HG02973 (cell line): ENCODE measurements around the gene OR2AG1.
"Not testable (repeated sequence)": the region's sequence is repeated elsewhere in the genome, so short reads cannot be mapped to it uniquely, and the experiment has no call there.

Source experiments
- ATAC-seq: cut with Tn5 transposase; IDR thresholded peaks from one replicate; pipeline ENCODE4 v1.9.1; 2021; ENCODE audit warnings: moderate library complexity; ENCODE audit not compliant: unreplicated experiment

The OR2AG1 gene

GRCh38 chr11:6790546-6790945 lies 7.7 kb downstream of the OR2AG1 start:
- ATAC-seq, result no peak

- ATAC-seq, result no peak
These were observed 11.8 kb downstream of the OR2AG1 start for GRCh38 chr11:6794639-6795038.

DNA sequence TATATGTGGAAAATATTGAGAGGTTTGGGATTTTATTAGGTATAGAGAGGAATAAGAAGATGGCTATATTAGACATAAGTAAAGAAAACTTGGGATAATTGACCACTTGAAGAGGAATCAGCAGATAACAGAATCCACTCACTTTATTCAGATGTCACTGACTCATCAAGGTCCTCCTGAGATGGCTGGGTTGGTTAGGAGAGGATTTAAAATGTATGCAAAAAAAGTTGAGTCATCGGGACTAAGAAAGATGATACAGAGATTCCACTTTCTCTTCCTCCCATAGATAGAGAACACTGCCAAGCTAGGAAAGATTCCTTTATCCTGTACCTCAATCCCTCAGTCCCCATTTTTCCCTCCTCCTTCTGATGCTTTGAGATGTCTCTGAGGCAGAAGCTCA lies 16.6 kb downstream of the OR2AG1 start, which contains the start of gene OR6A2:
OR6A2 (minus strand) TSS at position 288 of the 400 bp plus-strand sequence. CDS start 3,981 bp downstream, outside the sequence.
- no peak for ATAC-seq

- not testable (repeated sequence) for ATAC-seq
These were observed 18.3 kb downstream of the OR2AG1 start for GRCh38 chr11:6801075-6801474.

DNA sequence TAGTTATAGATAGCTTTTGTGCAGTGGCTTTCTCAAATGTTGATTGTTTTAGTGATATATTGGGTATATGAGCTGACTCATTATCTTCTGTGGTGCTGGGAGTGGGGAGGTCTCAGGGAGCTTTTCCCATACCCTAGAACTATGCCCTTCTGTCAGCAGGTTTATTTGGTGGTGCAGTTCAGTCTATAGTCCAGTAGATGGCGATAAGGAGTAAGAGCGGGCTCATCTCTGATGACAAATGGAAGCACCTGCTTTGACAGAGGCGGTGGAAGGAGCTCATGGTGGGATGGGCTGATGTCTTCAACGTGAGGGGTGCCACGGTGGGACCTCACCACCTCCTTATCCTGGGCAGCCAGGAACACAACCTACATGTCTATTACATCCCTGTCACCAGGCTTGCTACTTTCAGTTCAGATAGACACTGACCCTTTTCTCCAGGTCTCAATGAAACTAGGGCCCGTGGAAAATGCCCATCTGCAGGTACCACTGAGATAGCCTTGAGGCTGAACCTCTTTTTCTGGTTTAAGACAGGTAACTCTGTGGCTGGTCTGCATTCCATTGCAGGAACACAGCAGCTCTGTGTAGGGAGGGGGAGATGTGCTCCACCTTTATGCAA lies 29.7 kb downstream of the OR2AG1 start:
- no peak for ATAC-seq

DNA sequence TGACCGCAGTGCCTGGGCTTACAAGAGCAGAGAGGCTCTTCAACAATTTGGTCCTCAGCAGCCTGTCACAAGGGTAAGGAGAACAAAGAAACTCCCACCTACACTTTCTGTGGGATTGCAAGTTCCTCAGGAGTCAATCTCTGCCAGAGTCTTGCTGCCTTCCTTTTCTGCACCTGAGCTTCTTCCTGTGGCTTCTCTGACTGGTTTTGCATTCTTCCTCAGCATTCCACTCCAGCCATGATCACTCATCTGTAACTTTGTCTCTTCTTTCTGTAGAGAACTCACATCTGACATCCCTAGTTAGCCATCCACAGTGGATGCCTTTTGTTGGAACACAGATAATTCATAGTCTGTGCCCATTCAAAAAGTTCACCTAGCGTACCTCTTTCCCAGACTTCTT lies 30.8 kb downstream of the OR2AG1 start:
- ATAC-seq, result no peak

- ATAC-seq, result no peak
These were observed 34.9 kb downstream of the OR2AG1 start for GRCh38 chr11:6817694-6818093.

GRCh38 chr11:6818967-6819366 lies 36.1 kb downstream of the OR2AG1 start:
- no peak for ATAC-seq

GRCh38 chr11:6824136-6824823 lies 41.5 kb downstream of the OR2AG1 start:
- no peak for ATAC-seq

GRCh38 chr11:6825231-6825744 lies 42.5 kb downstream of the OR2AG1 start:
- ATAC-seq, result no peak

DNA sequence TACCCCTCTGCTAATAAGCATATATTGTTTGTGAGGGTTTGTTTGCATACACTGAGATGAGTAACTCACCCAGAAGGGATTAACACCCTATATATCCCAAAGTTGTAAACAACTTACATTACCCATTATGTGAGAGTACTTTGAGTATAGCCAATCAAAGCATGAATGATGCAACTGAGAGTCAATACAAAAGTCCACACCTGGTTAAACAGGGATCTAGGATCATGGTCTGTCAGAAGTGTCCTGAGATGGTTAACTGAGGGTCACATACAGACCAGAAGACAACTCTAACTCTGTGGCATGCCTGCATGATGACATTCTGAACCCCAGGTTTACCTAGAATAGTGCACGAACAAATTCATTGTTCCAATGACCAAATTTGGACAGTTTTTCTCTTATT lies 45.3 kb downstream of the OR2AG1 start:
- ATAC-seq, result no peak

DNA sequence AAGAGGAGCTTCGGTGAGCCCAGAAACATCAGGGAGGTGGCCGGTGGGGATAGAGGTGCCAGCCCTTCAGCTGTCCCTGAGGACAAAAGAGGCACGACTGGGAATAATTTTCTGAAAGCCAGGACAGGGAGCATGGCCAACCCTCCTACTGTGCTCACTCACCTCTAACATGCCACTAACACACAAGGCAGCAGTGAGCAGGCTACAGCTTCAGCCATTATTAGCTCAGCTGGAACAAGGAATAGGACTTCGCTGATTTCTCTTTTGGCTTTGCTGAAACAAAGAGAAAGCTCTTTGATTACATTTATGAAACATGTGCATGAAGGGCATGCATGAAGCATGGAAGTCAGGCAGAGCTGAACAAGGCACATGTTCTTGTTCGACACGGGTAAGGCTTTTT lies 50.5 kb downstream of the OR2AG1 start:
- ATAC-seq, result no peak

DNA sequence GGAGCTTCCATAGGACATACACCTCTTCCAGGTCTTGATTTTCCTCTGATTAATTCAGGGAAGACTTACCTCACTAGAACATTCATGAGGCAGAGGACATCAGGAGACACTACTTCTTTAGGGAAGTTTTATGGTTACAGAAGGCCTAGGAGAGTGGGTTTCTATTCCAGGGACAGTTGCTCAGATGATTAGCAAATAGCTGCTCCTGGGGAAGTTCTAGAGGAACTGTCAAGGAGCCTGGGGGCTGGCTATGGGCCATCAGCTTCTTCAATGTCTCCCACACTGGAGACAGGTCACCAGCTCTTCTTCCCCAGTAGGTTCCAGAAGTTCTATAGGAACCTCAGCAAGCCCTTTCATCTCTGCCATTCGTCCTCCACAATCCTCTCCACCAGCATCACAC lies 51.2 kb downstream of the OR2AG1 start:
- ATAC-seq, result no peak
